Mesenchymal stem cell (in vitro differentiated cells and primary cell): ENCODE results near the gene CADPS.

Experiments used
- DNase-seq: peaks from one replicate; pipeline ENCODE4 v3.0.0-alpha.2; 2013
- H2AFZ ChIP-seq: one replicate; pipeline ENCODE4 v1.6.1; 2013; ENCODE audit warnings: low read depth, mild to moderate bottlenecking, control low read depth, inconsistent platforms, low read length, moderate library complexity
- H2AK5ac ChIP-seq: 2 replicates; pipeline ENCODE4 v1.6.1; 2013; ENCODE audit warnings: low read length, moderate library complexity, mild to moderate bottlenecking, inconsistent platforms; ENCODE audit not compliant: severe bottlenecking
- H2BK120ac ChIP-seq: one replicate; pipeline ENCODE4 v1.6.1; 2013; ENCODE audit warnings: low read depth, mild to moderate bottlenecking, inconsistent platforms, low read length, moderate library complexity
- H2BK12ac ChIP-seq, 2 experiments: one replicate each; pipeline ENCODE4 v1.6.1; 2013; ENCODE audit warnings: inconsistent platforms in 2 of 2, low read length in 2 of 2, mild to moderate bottlenecking in 2 of 2, moderate library complexity in 2 of 2, control low read depth in 1 of 2
- H2BK15ac ChIP-seq: one replicate; pipeline ENCODE4 v1.6.1; 2013; ENCODE audit warnings: mild to moderate bottlenecking, low read depth, inconsistent platforms; ENCODE audit not compliant: poor library complexity, severe bottlenecking
- H2BK5ac ChIP-seq: 2 replicates; pipeline ENCODE4 v1.6.1; 2013; ENCODE audit warnings: low read depth, mild to moderate bottlenecking, low read length, control low read depth, inconsistent platforms; ENCODE audit not compliant: poor library complexity, severe bottlenecking
- H3K14ac ChIP-seq, 2 experiments: one replicate each; pipeline ENCODE4 v1.6.1; 2013; ENCODE audit warnings: inconsistent platforms in 2 of 2, low read length in 2 of 2, control low read depth in 1 of 2, mild to moderate bottlenecking in 1 of 2, moderate library complexity in 1 of 2
- H3K18ac ChIP-seq, 2 experiments: one replicate each; pipeline ENCODE4 v1.6.1; 2013; ENCODE audit warnings: inconsistent platforms in 2 of 2, low read length in 2 of 2, control low read depth in 1 of 2, low read depth in 1 of 2, mild to moderate bottlenecking in 1 of 2
- H3K23ac ChIP-seq, 2 experiments: one replicate each; pipeline ENCODE4 v1.6.1; 2013; ENCODE audit warnings: inconsistent platforms in 2 of 2, low read length in 2 of 2, mild to moderate bottlenecking in 2 of 2, moderate library complexity in 2 of 2, control low read depth in 1 of 2
- H3K27ac ChIP-seq: 2 replicates; pipeline ENCODE4 v1.5.1; 2013; ENCODE audit warnings: mild to moderate bottlenecking, moderate library complexity, low read length, control low read depth, inconsistent platforms; ENCODE audit not compliant: poor library complexity, severe bottlenecking
- H3K27me3 ChIP-seq, 2 experiments: 2 replicates each; pipeline versions ENCODE4 v1.6.1 to v1.7.0; 2013; ENCODE audit warnings: low read length in 2 of 2, mild to moderate bottlenecking in 2 of 2, moderate library complexity in 2 of 2, control low read depth in 1 of 2, inconsistent platforms in 1 of 2; ENCODE audit not compliant: control insufficient read depth in 1 of 2, insufficient read depth in 1 of 2
- H3K36me3 ChIP-seq, 2 experiments: 2 replicates each; pipeline versions ENCODE4 v1.6.1 to v1.7.0; 2013; ENCODE audit warnings: low read length in 2 of 2, control low read depth in 1 of 2, inconsistent platforms in 1 of 2, low read depth in 1 of 2, mild to moderate bottlenecking in 1 of 2; ENCODE audit not compliant: insufficient read depth in 2 of 2, control insufficient read depth in 1 of 2
- H3K4ac ChIP-seq, 2 experiments: one replicate each; pipeline ENCODE4 v1.6.1; 2013; ENCODE audit warnings: inconsistent platforms in 2 of 2, low read length in 2 of 2, mild to moderate bottlenecking in 2 of 2, moderate library complexity in 2 of 2, control low read depth in 1 of 2, low read depth in 1 of 2
- H3K4me1 ChIP-seq: 2 replicates; pipeline ENCODE4 v1.6.1; 2013; ENCODE audit warnings: low read depth, low read length, control low read depth; ENCODE audit not compliant: control insufficient read depth, insufficient read depth
- H3K4me2 ChIP-seq: 2 replicates; pipeline ENCODE4 v1.6.1; 2013; ENCODE audit warnings: low read length, mild to moderate bottlenecking, inconsistent platforms; ENCODE audit not compliant: poor library complexity, severe bottlenecking
- H3K4me3 ChIP-seq, 2 experiments: 2 replicates each; pipeline versions ENCODE4 v1.5.1 to v1.7.0; 2013; ENCODE audit warnings: low read length in 2 of 2, mild to moderate bottlenecking in 2 of 2, control low read depth in 1 of 2, low read depth in 1 of 2; ENCODE audit not compliant: insufficient read depth in 1 of 2
- H3K79me1 ChIP-seq: replicated peaks from 2 replicates; pipeline ENCODE4 v1.6.1; 2013; ENCODE audit warnings: mild to moderate bottlenecking, control low read depth, low read length, inconsistent platforms; ENCODE audit not compliant: poor library complexity, severe bottlenecking
- H3K9ac ChIP-seq: 2 replicates; pipeline ENCODE4 v1.7.0; 2013; ENCODE audit warnings: mild to moderate bottlenecking, low read length, moderate library complexity
- H3K9me3 ChIP-seq: 2 replicates; pipeline ENCODE4 v1.7.0; 2013; ENCODE audit warnings: mild to moderate bottlenecking, low read length; ENCODE audit not compliant: control insufficient read depth
- H4K8ac ChIP-seq: one replicate; pipeline ENCODE4 v1.6.1; 2013; ENCODE audit warnings: inconsistent platforms, mild to moderate bottlenecking, low read length, moderate library complexity
- H4K91ac ChIP-seq: one replicate; pipeline ENCODE4 v1.6.1; 2013; ENCODE audit warnings: mild to moderate bottlenecking, low read length, inconsistent platforms
- WGBS: methylation state at CpG from one replicate; pipeline ENCODE4 v1.1.7; 2013; ENCODE audit warnings: mixed read lengths; 5-methylcytosine and 5-hydroxymethylcytosine counted together

CADPS gene

GRCh38 chr3:62823461-62824050 is 51.7 kb downstream of the CADPS start:
- Histone ChIP-seq H2BK5ac (no peak overlapping the region), H3K9ac (no peak overlapping the region), H2AFZ (no peak overlapping the region), H3K4me3 (no peak overlapping the region), H2BK120ac (no peak overlapping the region), H4K8ac (no peak overlapping the region), H3K27me3 (peaks cover 0 to 6% of the 10 kb centered on the region in 2 experiments), H4K91ac (no peak overlapping the region), H2AK5ac (no peak overlapping the region), H3K14ac (no peak overlapping the region), H3K4me1 (no peaks in the 10 kb centered on the region), H3K27ac (no peak overlapping the region), H3K79me1 (no peaks in the 10 kb centered on the region), H2BK15ac (no peak overlapping the region), H3K23ac (no peak overlapping the region), H3K36me3 (no peaks in the 10 kb centered on the region), H2BK12ac (no peak overlapping the region), H3K18ac (no peak overlapping the region), H3K4me2 (no peak overlapping the region), H3K9me3 (no peaks in the 10 kb centered on the region), H3K4ac (no peak overlapping the region)
- DNase-seq, result no peak
- WGBS, result 90% methylated on average over 5 of the region's 6 CpGs

- Histone ChIP-seq H3K27me3 (peaks cover 0 to 6% of the 10 kb centered on the region in 2 experiments), H3K23ac (no peak overlapping the region), H3K4me1 (no peaks in the 10 kb centered on the region), H3K36me3 (no peaks in the 10 kb centered on the region), H4K91ac (no peak overlapping the region), H2BK15ac (no peak overlapping the region), H3K4me2 (no peak overlapping the region), H3K4me3 (no peak overlapping the region), H3K9ac (no peak overlapping the region), H2BK120ac (no peak overlapping the region), H3K27ac (no peak overlapping the region), H2AK5ac (no peak overlapping the region), H4K8ac (no peak overlapping the region), H3K9me3 (no peaks in the 10 kb centered on the region), H3K14ac (no peak overlapping the region), H3K79me1 (no peaks in the 10 kb centered on the region), H2AFZ (no peak overlapping the region), H2BK5ac (no peak overlapping the region), H3K18ac (no peak overlapping the region), H2BK12ac (no peak overlapping the region), H3K4ac (no peak overlapping the region)
- WGBS, result 96% methylated on average over 1 of the region's 1 CpG
- no peak for DNase-seq
Observed at GRCh38 chr3:62822905-62823304, 52.3 kb downstream of the CADPS start.

- Histone ChIP-seq H3K36me3 (no peaks in the 10 kb centered on the region), H3K23ac (no peak overlapping the region), H2BK120ac (no peak overlapping the region), H4K8ac (no peak overlapping the region), H3K4me3 (no peak overlapping the region), H2AFZ (no peak overlapping the region), H3K4me2 (no peak overlapping the region), H3K9me3 (no peaks in the 10 kb centered on the region), H2BK5ac (no peak overlapping the region), H3K27me3 (no peaks in the 10 kb centered on the region), H3K27ac (no peak overlapping the region), H3K14ac (no peak overlapping the region), H3K4me1 (no peaks in the 10 kb centered on the region), H2BK15ac (no peak overlapping the region), H3K4ac (no peak overlapping the region), H3K9ac (no peak overlapping the region), H4K91ac (no peak overlapping the region), H2BK12ac (no peak overlapping the region), H2AK5ac (no peak overlapping the region), H3K18ac (no peak overlapping the region), H3K79me1 (no peaks in the 10 kb centered on the region)
- DNase-seq, result no peak
- 71% methylated on average over 5 of the region's 5 CpGs for WGBS
Observed at GRCh38 chr3:62818347-62818746, 56.9 kb downstream of the CADPS start.

- WGBS, result 91% methylated on average over 1 of the region's 2 CpGs
Observed at GRCh38 chr3:62817678-62818077, 57.5 kb downstream of the CADPS start.

More at GRCh38 chr3:62817678-62818077, 57.5 kb downstream of the CADPS start:
- no peak overlapping the region for H3K4ac ChIP-seq
- no peak overlapping the region for H3K4me2 ChIP-seq
- H3K9ac ChIP-seq, result no peak overlapping the region
- H3K4me3 ChIP-seq, result no peak overlapping the region
- H2BK5ac ChIP-seq, result no peak overlapping the region
- DNase-seq, result no peak
- H3K36me3 ChIP-seq, result no peaks in the 10 kb centered on the region
- H3K79me1 ChIP-seq, result no peaks in the 10 kb centered on the region
- no peak overlapping the region for H3K14ac ChIP-seq
- H2BK12ac ChIP-seq, result no peak overlapping the region
- H4K8ac ChIP-seq, result no peak overlapping the region
- H3K9me3 ChIP-seq, result no peaks in the 10 kb centered on the region
- no peak overlapping the region for H3K27ac ChIP-seq
- H4K91ac ChIP-seq, result no peak overlapping the region
- H2AFZ ChIP-seq, result no peak overlapping the region
- no peak overlapping the region for H3K23ac ChIP-seq
- H2BK120ac ChIP-seq, result no peak overlapping the region
- no peak overlapping the region for H2AK5ac ChIP-seq
- H3K4me1 ChIP-seq, result no peaks in the 10 kb centered on the region
- no peaks in the 10 kb centered on the region for H3K27me3 ChIP-seq
- H2BK15ac ChIP-seq, result no peak overlapping the region
- H3K18ac ChIP-seq, result no peak overlapping the region
